Ovary (tissue), 9 donors: ENCODE measurements around the gene SPAM1. TPM values are rescaled to one million over a fixed set of nuclear protein-coding genes. Genes with fewer than 3 reads are reported as not detected.

Experiments
- DNase-seq, 5 donors: peaks; one replicate each; pipeline ENCODE4 v3.0.0-alpha.2; 2019 to 2020
- H3K27ac ChIP-seq, 2 donors: fragments of 200-600 bp; one replicate each; pipeline versions ENCODE4 v1.5.1 to v1.8.0; 2019 to 2022
- H3K27me3 ChIP-seq: fragments of 200-600 bp; one replicate; pipeline ENCODE4 v1.8.0; 2022
- H3K36me3 ChIP-seq: fragments of 200-600 bp; sonication (generic); one replicate; pipeline ENCODE4 v1.5.1; 2019
- H3K4me1 ChIP-seq: one replicate; pipeline ENCODE4 v1.8.1; 2013; ENCODE audit warnings: mild to moderate bottlenecking, moderate library complexity; ENCODE audit not compliant: insufficient read depth
- H3K4me3 ChIP-seq: fragments of 200-600 bp; sonication (generic); one replicate; pipeline ENCODE4 v1.5.1; 2017
- H3K9me3 ChIP-seq, 2 donors: fragments of 200-600 bp in 1 of 2; sonication (generic) in 1 of 2; one replicate each; pipeline versions ENCODE4 v1.5.1 to v1.8.1; 2013 to 2019; ENCODE audit warnings: mild to moderate bottlenecking in 1 of 2, moderate library complexity in 1 of 2
- EP300 ChIP-seq: sonication (generic); formaldehyde crosslinking; IDR thresholded peaks from one replicate; pipeline ENCODE4 v1.6.1; 2017; ENCODE audit warnings: antibody characterized with exemption
- POLR2A ChIP-seq: fragments of 450-650 bp; IDR thresholded peaks from one replicate; pipeline ENCODE4 v1.6.1; 2017; ENCODE audit warnings: antibody characterized with exemption, mild to moderate bottlenecking, moderate library complexity
- WGBS, 3 donors: extraction: QIAGEN DNeasy Blood & Tissue Kit in 1 of 3; methylation state at CpG; one replicate each; pipeline versions ENCODE4 v1.1.5 to v1.1.7; 2013 to 2017; 5-methylcytosine and 5-hydroxymethylcytosine counted together
- intact Hi-C, 4 donors: fragments of 100-400 bp; cut with DNase I; formaldehyde crosslinking; loops; one replicate each; pipeline versions ENCODE4 v1.11.0 to v1.15.1; 2022 to 2023
- polyA plus RNA-seq, 2 donors: library from polyadenylated mRNA; stranded (reverse); fragments of 200-250 nt in 1 of 2; fragments of 350-450 nt in 1 of 2; fragmentation: Illumina TruSeq in 1 of 2; extraction: RNeasy Lipid Tissue Mini Kit (QIAGEN cat#74804) in 1 of 2; gene quantifications; one replicate each; pipeline ENCODE4 v1.2.3, GENCODE V29; 2013 to 2014
- total RNA-seq, 7 donors: library from RNA; depleted of rRNA in 2 of 7; stranded (reverse); fragments of >200 nt in 2 of 7; fragmentation: NEBNext Ultra II Directional in 3 of 7; extraction: Animal tissue kit (Norgen Biotek cat#: 25700) in 3 of 7; gene quantifications; one replicate each; pipeline versions ENCODE4 v1.1.0 to v1.2.4, GENCODE V29; 2016 to 2023
- TF ChIP-seq, protein P1 (sequence below), 3 donors: fragments of 450-650 bp in 2 of 3; fragments of 200-600 bp in 1 of 3; IDR thresholded peaks; one replicate each; pipeline versions ENCODE4 v1.5.1 to v1.8.0; 2016 to 2022; ENCODE audit warnings: antibody characterized with exemption in 3 of 3, mild to moderate bottlenecking in 1 of 3
- donor health status: DM: no; HTN: no; CAD: no; lungs with moderate emphysema.
- donor health status: DM: no; HTN: no; CAD: no.
- donor health status: Bipolar disorder and iron deficiency.
- donor health status: DM: yes; HTN: yes; CAD: no.
- donor health status: DM: no; HTN: no; CAD: no.
- donor health status: DM: yes; HTN: yes; CAD: no.

The SPAM1 gene
- total and polyA plus RNA-seq, 9 donors: not detected

DNA sequence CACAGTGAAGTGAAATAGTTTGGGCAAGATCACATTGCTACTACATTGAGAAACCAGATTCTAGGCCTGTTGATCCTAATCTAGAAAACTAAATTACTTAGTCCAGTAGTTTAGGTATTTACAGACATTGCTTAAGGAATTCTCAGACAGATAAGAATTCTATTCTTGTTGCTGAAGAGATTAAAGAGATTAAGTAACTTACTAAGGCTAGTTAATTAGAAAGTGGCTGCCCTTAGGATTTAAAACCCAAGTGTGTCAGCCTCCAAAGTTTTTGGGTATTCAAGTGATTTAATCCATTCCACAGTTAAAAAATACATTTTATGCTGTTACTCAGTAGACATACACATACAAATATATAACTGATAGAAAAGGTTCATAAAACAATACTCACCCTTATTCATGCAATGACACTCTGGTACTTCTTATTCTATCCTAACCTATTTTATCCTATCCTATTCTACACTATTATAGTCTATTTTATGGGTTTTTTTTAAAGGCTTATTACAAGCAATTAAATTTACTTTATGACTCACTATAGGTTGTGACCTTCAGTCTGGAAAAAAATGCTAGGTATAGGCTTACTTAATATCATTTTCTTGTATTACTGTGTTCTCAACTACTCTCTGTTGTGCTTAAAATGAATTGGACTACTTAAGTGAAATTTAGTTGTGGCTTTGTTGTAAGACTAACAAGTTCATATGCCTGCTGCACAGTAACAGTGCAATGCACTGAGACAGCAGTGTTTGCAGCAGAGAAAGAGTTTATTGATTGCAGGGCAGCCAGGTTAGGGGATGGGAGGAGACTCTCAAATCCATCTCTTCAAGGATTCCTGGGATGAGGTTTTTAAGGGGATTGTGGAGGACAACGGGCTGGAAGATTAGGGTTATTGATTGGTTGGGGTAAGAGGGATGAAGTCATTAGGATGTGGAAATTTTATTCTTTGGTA lies 10.7 kb downstream of the SPAM1 start:
- no peak overlapping the region for H3K27ac ChIP-seq
- H3K27me3 ChIP-seq: no peaks in the 10 kb centered on the region
- intact Hi-C loops: no loop called here
- H3K9me3 ChIP-seq: no peaks in the 10 kb centered on the region
- H3K4me3 ChIP-seq: no peak overlapping the region
- H3K4me1 ChIP-seq: no peaks in the 10 kb centered on the region
- no peaks in the 10 kb centered on the region for H3K36me3 ChIP-seq
- WGBS, 3 donors: 71 to 82% (median 81%) methylated on average over 1 of the region's 1 CpG
- DNase-seq: no peak
- TF ChIP-seq EP300: no peak
- no peak for TF ChIP-seq POLR2A
- TF ChIP-seq, protein P1, sequence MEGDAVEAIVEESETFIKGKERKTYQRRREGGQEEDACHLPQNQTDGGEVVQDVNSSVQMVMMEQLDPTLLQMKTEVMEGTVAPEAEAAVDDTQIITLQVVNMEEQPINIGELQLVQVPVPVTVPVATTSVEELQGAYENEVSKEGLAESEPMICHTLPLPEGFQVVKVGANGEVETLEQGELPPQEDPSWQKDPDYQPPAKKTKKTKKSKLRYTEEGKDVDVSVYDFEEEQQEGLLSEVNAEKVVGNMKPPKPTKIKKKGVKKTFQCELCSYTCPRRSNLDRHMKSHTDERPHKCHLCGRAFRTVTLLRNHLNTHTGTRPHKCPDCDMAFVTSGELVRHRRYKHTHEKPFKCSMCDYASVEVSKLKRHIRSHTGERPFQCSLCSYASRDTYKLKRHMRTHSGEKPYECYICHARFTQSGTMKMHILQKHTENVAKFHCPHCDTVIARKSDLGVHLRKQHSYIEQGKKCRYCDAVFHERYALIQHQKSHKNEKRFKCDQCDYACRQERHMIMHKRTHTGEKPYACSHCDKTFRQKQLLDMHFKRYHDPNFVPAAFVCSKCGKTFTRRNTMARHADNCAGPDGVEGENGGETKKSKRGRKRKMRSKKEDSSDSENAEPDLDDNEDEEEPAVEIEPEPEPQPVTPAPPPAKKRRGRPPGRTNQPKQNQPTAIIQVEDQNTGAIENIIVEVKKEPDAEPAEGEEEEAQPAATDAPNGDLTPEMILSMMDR (IDR thresholded peaks at IDR 0.05): no peak

DNA sequence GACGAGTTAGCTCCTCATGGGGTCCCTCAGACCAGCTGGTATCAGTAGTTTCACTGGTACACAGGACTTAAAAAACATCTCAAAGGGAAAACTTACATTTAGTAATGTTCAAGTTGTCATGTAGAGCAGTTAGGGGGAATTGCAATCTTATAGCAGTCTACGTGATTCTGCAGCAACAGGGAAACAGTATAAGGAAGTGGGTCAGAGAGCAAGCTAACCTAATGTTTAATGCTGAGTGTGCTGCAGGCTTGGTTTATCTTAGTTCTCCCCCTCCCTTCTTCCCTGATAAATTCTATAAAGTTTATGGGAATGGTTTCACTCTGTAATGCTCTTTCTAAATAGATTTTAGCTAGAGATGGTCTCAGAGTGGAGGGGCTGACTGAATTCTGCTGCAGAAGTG lies 11.3 kb downstream of the SPAM1 start:
- Histone ChIP-seq H3K4me1 (no peaks in the 10 kb centered on the region), H3K4me3 (no peak overlapping the region), H3K27ac (no peak overlapping the region), H3K9me3 (no peaks in the 10 kb centered on the region), H3K36me3 (no peaks in the 10 kb centered on the region), H3K27me3 (no peaks in the 10 kb centered on the region)
- WGBS, 3 donors: 47 to 62% (median 53%) methylated on average over 2 of the region's 2 CpGs
- DNase-seq: no peak
- TF ChIP-seq POLR2A (no peak), EP300 (no peak)
- TF ChIP-seq, protein P1 (IDR thresholded peaks at IDR 0.05): no peak
- intact Hi-C loops: no loop called here

DNA sequence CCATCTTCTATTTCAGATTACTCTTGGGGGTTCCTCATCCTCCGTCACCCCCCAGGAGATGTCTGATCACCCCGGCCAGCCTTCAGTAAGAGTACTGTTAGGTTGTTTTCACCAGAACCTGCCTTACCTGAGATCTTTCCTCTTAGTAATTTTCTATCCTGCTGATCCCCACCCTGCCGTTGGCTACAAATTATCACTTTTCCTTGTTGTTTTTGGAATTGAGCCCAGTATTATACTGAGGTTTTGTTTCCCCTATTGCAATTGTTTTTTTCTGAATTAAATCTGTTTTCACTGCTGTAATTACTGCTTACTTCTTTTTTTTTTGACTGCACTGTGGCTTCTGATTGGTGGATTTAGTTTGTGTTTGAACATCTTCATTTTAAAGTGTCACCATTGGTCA lies 14.7 kb downstream of the SPAM1 start:
- TF ChIP-seq EP300: no peak
- TF ChIP-seq, protein P1 (IDR thresholded peaks at IDR 0.05): no peak
- TF ChIP-seq POLR2A: no peak
- no peaks in the 10 kb centered on the region for H3K9me3 ChIP-seq
- intact Hi-C loops: no loop called here
- H3K4me3 ChIP-seq: no peak overlapping the region
- H3K27me3 ChIP-seq: no peaks in the 10 kb centered on the region
- H3K27ac ChIP-seq: no peak overlapping the region
- no peaks in the 10 kb centered on the region for H3K36me3 ChIP-seq
- no peak for DNase-seq
- H3K4me1 ChIP-seq: no peaks in the 10 kb centered on the region
- WGBS, 3 donors: 53 to 60% (median 54%) methylated on average over 3 of the region's 3 CpGs

DNA sequence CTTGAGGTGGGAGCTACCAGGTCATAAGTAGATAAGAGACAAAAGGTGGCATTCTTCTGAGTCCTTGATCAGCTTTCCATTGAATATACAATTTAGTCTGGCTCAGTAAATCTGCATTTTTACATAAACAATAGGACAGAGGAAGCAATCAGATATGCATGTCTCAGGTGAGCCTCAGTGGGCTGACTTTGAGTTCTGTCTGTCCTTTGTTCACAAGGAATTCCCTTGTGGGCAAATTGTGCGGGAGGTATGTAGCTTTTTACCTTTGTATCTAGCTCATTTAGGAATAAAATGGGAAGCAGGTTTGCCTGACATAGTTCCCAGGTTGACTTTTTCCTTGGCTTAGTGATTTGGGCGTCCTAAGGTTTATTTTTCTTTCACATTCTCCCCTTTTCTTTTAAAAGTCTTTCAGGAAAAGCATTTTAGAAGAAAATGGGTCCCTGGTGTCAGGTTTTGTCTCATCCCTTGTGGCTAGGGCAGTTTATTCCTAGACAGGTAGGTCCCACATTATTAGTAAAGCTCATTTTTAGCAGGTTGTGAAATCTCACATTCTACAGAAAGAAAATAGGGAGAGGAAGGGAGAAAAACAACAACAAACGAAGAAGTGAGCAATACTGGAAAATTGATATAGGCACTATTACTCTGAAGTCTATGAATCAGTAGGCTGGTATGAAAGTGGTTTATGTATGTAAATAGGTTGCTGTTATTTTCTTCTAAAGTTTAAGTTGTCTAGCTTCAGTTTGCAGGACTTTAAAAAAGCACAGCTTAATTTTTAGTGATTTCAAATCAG lies 16.5 kb downstream of the SPAM1 start:
- intact Hi-C loops: no loop called here
- Histone ChIP-seq H3K27me3 (no peaks in the 10 kb centered on the region), H3K4me3 (no peak overlapping the region), H3K36me3 (no peaks in the 10 kb centered on the region), H3K9me3 (no peaks in the 10 kb centered on the region), H3K27ac (no peak overlapping the region), H3K4me1 (no peaks in the 10 kb centered on the region)
- DNase-seq: no peak
- TF ChIP-seq, protein P1 (IDR thresholded peaks at IDR 0.05): no peak
- TF ChIP-seq POLR2A (no peak), EP300 (no peak)
- WGBS, 3 donors: 68 to 79% (median 71%) methylated on average over 3 of the region's 3 CpGs
